ENCODE measurements around the gene ZNF862.

- TF ChIP-seq MAX (IDR thresholded peaks at IDR 0.05; ENCODE audit: low read depth, low read length) (no peak), POLR2A (IDR thresholded peaks at IDR 0.05; ENCODE audit: extremely low read depth, insufficient read length) (no peak), MYC (IDR thresholded peaks at IDR 0.05; ENCODE audit: low read depth, low read length) (no peak)
- TF ChIP-seq, protein P1, sequence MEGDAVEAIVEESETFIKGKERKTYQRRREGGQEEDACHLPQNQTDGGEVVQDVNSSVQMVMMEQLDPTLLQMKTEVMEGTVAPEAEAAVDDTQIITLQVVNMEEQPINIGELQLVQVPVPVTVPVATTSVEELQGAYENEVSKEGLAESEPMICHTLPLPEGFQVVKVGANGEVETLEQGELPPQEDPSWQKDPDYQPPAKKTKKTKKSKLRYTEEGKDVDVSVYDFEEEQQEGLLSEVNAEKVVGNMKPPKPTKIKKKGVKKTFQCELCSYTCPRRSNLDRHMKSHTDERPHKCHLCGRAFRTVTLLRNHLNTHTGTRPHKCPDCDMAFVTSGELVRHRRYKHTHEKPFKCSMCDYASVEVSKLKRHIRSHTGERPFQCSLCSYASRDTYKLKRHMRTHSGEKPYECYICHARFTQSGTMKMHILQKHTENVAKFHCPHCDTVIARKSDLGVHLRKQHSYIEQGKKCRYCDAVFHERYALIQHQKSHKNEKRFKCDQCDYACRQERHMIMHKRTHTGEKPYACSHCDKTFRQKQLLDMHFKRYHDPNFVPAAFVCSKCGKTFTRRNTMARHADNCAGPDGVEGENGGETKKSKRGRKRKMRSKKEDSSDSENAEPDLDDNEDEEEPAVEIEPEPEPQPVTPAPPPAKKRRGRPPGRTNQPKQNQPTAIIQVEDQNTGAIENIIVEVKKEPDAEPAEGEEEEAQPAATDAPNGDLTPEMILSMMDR (IDR thresholded peaks at IDR 0.05; ENCODE audit: low read depth, low read length): no peak
Measured at GRCh38 chr7:149869291-149869650, 31.1 kb downstream of the ZNF862 start.
